GM19372 (cell line): ENCODE results near the gene SMOC1.

Experiments used
- ATAC-seq: cut with Tn5 transposase; IDR thresholded peaks from one replicate; pipeline ENCODE4 v1.9.1; 2021; ENCODE audit warnings: mild to moderate bottlenecking, low read depth, moderate library complexity; ENCODE audit not compliant: unreplicated experiment

Gene SMOC1, protein sequence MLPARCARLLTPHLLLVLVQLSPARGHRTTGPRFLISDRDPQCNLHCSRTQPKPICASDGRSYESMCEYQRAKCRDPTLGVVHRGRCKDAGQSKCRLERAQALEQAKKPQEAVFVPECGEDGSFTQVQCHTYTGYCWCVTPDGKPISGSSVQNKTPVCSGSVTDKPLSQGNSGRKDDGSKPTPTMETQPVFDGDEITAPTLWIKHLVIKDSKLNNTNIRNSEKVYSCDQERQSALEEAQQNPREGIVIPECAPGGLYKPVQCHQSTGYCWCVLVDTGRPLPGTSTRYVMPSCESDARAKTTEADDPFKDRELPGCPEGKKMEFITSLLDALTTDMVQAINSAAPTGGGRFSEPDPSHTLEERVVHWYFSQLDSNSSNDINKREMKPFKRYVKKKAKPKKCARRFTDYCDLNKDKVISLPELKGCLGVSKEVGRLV

GRCh38 chr14:69879175-69880043 is at the start of gene SMOC1:
TSS of gene SMOC1 (plus strand) at chr14:69879416. CDS start at chr14:69879679, 263 bp downstream.
- ATAC-seq, result no peak

DNA sequence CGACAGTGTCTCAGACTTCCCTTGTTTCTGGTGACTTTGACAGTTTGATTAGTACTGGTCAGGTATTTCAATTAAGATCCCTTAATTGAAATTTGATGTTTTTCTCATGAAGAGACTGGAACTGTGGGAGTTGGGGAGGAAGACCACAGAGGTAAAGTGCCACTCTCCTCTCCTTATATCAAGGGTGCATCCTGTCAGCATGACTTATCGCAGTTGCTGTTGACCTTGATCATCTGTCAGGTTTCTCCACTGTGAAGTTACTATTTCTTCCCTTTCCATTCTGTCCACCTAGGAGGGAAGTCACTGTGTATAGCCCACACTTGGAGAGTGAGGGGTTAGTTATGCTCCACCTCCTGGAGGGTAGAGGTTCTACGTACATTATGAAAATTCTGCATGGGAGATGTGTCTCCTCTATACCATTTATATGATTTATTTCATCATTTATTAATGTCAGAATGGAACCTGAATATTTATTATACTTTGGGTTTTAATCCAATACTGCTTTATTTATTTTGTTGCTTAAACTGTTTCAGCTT is 40.3 kb upstream of the SMOC1 start:
- no peak for ATAC-seq

DNA sequence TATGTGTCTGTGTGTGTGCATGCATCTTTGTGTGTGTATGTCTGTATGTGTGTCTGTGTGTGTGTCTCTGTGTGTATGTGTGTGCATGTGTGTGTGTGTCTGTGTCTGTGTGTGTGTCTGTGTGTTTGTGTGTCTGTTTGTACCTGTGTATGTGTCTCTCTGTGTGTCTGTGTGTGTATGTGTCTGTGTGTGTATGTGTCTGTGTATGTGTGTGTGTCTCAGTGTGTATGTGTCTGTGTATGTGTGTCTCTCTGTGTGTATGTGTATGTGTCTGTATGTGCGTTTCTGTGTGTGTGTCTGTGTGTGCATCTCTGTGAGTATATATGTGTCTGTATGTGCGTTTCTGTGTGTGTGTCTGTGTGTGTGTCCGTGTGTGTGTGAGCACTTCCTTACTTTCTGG is 39.6 kb upstream of the SMOC1 start:
- ATAC-seq, result no peak

- ATAC-seq, result no peak
These were observed 37.6 kb upstream of the SMOC1 start for GRCh38 chr14:69841656-69842055.

DNA sequence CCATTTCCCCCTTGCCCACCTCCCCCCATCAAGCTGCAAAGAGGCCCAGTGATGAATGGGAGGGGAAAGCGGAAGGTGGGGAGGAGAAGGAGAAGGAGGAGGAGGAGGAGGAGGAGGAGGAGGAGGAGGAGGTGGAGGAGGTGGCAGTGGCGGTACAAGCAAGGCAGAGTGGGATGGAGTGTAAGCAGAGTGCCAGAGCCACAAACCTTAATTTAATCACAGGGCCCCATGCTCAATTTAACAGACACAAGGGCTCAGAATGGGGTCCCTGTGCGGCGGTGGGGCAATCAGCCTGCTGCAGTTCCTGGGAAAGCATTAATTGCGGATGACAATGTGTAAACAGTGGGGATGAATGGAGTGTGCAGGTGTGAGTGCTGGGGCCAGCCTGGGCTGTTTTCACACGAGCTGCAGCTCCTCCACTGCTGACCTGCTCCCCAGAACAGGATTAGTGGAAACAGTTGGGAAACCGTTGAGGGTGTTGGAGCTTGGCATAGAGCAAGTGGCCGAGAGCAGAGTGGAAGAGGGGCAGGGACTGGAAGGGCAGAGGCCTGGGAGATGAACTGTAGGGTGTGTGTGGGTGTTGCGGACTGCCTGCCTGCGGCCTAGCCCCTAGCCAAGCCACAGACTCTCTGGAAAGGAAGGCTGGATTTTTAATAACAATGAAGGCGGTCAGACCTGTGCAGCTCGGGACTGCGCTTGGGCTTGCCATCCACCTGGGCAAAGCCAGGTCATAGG is 36.4 kb upstream of the SMOC1 start:
- ATAC-seq, result no peak

DNA sequence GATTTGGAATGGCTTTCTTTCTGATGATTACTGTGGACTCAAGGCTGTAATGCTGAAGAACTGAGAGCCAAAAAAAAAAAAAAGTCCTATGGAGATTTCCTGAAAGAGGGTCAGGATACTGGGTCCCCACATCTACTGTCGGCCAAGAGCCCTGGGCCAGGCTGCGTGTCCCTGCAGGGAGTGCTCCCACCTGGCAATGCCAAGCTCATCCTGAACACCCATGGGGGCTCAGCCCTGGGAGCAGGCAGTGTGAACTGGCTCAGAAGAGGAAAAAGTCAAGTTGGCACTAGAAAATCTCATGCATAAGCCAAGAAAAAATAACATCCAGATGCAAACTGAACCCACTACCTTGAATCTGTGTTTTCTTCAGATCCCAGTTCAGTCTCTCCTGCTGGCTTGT is 35.0 kb upstream of the SMOC1 start:
- no peak for ATAC-seq

DNA sequence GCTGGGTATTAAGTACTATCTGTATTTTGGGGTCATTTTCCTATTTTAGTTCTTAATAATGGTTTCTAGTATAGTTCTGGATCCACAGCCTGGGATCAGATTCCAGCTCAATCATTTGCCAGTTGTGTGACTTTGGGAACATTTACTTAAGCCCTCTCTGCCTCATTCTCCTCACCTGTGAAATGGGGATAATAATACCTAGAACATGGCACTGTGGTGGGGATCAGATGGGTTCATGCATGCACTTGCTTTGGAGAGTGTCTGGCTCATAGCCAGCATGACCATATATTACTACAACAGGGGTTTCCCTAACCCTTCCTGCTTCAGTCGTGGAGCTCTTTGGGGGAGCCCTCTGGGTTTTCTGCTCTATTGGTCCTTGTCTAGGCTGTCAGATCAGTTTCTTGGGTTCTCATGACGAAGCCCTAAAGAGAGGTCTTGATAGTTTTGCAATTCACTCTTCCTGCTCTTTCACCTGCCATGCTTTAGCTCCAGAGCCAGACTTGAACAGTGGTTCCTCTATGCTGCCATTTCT is 34.1 kb upstream of the SMOC1 start:
- ATAC-seq, result no peak

GRCh38 chr14:69845787-69846186 is 33.4 kb upstream of the SMOC1 start:
- no peak for ATAC-seq

- ATAC-seq, result no peak
These were observed 31.1 kb upstream of the SMOC1 start for GRCh38 chr14:69848156-69848555.

DNA sequence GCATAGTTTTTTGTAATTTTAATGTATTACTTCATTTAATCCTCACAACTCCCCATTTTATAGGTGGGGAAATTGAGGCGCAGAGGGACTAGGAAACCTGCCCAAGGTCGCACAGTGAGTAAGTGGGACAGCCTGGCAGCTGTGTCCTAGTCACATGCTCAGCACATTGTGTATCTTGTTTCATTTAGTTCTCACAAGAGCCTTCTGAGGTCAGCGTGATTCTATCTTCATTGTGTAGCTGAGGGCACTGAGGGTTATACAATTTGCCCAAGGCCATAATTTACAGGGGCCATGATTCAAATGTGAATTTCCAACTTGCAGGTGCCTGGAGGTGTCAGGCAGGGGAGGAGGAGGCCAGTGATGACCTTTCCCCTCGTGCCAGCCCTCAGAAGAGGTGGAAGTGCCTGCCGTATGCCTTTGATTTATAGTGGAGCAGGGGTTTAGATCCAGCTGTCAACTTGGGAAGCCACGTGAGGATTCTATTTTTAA is 30.3 kb upstream of the SMOC1 start:
- no peak for ATAC-seq

- ATAC-seq, result no peak
These were observed 29.0 kb upstream of the SMOC1 start for GRCh38 chr14:69850086-69850735.

DNA sequence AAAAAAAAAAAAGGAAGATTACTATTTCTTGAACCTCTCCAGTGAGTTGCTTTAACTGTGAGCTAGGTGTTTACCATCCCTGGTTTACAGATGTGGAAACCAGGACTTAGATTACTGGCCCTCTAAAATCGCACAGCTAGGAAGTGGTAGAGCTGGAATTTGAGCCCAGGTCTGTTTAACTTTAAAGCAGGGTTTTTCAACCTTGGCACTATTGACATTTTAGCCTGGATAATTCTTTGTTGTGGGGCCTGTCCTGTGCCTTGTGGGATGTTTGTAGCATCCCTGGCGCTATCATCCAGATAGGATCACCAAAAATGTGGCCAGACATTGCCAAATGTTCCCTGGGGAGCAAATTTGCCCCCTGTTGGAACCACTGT is 28.5 kb upstream of the SMOC1 start:
- no peak for ATAC-seq

- ATAC-seq, result no peak
These were observed 26.5 kb upstream of the SMOC1 start for GRCh38 chr14:69852531-69853321.

DNA sequence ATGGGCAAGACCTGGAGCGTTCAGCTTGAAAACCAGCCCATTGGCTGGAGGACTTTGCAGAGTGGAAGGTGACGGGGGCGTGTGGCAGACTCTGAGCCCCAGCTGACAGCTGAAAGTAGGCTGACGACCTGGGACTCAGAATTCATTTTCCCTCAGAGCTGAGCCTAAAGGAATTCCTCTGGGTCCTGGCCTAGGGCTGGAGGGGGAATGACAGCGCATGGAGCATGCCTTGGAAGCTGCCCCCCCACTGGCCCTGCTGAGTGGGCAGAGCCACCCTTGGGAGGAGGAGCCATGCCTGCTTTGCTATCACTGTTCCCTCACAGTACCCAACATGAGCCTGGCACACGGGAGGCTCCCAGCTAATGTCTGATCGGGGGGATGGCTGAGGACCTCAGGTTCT is 25.4 kb upstream of the SMOC1 start:
- no peak for ATAC-seq

DNA sequence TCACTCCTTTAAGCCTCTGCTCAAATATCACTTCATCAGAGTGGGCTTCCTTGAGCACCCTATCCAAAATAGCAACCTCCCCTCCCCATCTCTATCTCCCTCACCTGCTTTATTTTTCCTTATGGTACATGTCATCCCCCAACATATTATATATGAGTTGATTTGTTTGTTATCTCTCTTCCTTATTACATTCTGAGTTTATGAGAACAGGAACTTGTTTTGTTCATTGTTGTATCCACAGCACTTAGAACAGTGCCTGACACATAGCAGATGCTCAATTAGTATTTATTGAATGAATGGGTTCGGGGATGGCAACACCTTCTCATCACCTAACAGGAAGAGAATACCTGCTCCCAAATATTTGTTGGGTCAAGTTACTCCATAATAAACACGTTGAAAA is 24.6 kb upstream of the SMOC1 start:
- ATAC-seq, result no peak

GRCh38 chr14:69855180-69855832 is 23.9 kb upstream of the SMOC1 start:
- ATAC-seq, result no peak

DNA sequence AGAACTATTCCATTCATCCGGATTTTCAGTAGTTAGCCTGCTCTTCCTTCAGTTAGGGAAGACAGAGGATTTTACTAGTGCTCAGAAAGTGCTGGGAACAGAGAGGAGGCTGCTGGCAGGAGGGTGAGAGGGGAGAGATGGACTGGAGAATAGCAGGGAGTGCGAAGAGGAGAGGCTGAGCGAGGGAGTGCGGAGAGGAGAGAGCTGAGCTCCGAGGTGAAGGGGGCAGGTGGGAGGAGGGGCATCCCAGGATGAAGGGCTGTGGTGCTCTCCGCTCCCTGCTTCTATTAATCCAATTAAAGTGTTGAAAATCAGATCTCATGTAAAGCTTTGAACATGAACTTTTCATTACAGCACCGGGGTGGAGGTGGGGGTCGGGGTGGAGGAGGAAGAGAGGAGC is 20.4 kb upstream of the SMOC1 start:
- ATAC-seq, result no peak

GRCh38 chr14:69859591-69859990 is 19.6 kb upstream of the SMOC1 start:
- ATAC-seq, result no peak

DNA sequence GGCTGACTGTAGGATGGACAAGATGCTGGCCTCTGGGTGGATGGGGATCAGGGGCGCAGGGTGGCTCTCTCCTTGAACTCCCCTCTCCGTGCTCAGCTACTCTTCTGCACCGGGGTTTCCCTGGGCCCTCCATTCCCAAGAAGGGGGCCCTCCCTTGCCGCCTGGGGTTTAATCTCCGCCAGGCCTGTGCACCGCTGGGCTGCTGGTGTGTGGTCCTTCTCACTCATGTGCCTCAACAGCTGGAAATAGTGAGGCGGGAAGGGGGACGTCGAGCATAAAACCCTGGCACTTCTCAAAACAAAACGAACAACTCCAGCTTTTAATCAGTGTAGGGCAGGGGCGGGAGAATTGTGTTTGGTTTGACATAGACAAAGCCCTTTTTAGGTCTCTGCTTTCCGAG is 19.0 kb upstream of the SMOC1 start:
- ATAC-seq, result no peak
